HG02870 (cell line): ENCODE data around the gene FCHSD2.
A peak's percentile ranks its signal among the peaks of the same experiment; 100 is the strongest.
"Not testable (repeated sequence)": the region's sequence is repeated elsewhere in the genome, so short reads cannot be mapped to it uniquely, and the experiment has no call there.

Experiments
- ATAC-seq: cut with Tn5 transposase; IDR thresholded peaks from one replicate; pipeline ENCODE4 v1.9.1; 2021; ENCODE audit warnings: mild to moderate bottlenecking, moderate library complexity; ENCODE audit not compliant: unreplicated experiment

Gene FCHSD2

GRCh38 chr11:73072935-73073481 lies 69.1 kb downstream of the FCHSD2 start:
- ATAC-seq: peak; percentile 74

- no peak for ATAC-seq
These were observed 71.5 kb downstream of the FCHSD2 start for GRCh38 chr11:73070653-73071052.

GRCh38 chr11:73061857-73062424 lies 80.2 kb downstream of the FCHSD2 start:
- not testable (repeated sequence) for ATAC-seq

GRCh38 chr11:73061434-73061833 lies 80.7 kb downstream of the FCHSD2 start:
- ATAC-seq: not testable (repeated sequence)

- ATAC-seq: no peak
These were observed 82.2 kb downstream of the FCHSD2 start for GRCh38 chr11:73059915-73060314.

GRCh38 chr11:73058989-73059674 lies 83.0 kb downstream of the FCHSD2 start:
- no peak for ATAC-seq

DNA sequence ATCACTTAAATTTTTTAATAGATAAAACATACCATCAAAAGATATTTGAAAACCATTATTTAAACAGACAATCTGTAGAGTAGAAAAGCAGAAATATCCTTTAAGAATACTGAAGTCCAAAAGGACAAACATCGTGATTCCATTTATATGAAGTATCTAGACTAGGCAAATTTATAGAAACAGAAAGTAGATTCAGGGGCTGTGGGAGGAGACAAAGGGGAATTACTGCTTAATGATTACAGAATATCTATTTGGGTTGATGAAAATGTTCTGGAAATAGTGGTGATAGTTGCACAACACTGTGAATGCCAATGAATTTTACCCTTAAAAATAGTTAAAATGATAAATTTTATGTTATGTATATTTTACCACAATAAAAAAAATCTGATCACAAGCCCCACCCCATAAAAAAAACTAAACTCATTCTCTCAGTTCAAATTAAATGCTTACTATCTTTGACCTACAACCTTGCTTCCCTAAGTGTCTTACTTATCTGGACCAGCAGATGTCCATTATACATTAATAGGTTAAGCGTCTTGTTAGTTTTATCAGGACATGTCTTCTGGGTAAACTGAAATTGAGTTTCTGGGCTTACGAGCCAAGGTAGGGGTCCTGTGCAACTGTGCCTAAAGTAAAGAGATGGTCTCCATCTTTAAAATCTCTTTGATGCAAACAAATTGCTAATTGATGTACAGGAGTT lies 86.3 kb downstream of the FCHSD2 start:
- ATAC-seq: no peak

- ATAC-seq: no peak
These were observed 87.1 kb downstream of the FCHSD2 start for GRCh38 chr11:73055002-73055401.

- no peak for ATAC-seq
These were observed 88.2 kb downstream of the FCHSD2 start for GRCh38 chr11:73053964-73054363.

- no peak for ATAC-seq
These were observed 93.7 kb downstream of the FCHSD2 start for GRCh38 chr11:73048446-73048845.

- ATAC-seq: peak; percentile 67
These were observed 94.2 kb downstream of the FCHSD2 start for GRCh38 chr11:73047773-73048371.

DNA sequence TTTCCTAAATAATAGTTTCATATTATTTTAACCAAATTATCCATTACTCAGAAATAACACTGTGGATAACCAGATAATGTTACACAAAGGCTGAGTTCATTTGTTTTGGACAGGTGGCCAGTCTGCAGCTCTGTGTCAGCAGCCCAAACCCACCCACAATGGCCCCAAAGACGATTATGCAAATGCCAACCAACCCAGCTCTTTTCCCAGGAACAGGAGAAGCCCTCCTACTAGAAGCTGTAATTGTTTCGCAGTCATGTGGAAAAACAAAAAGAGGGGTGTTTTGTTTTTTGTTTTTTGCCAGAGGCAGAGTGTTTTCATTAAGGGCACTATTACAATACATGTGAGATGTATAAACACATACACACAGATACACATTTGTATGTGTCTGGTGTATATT lies 102.1 kb downstream of the FCHSD2 start:
- no peak for ATAC-seq

GRCh38 chr11:73034777-73035176 lies 107.3 kb downstream of the FCHSD2 start:
- ATAC-seq: no peak

- ATAC-seq: no peak
These were observed 107.8 kb downstream of the FCHSD2 start for GRCh38 chr11:73034331-73034730.

GRCh38 chr11:73030130-73030529 lies 112.0 kb downstream of the FCHSD2 start:
- ATAC-seq: no peak

DNA sequence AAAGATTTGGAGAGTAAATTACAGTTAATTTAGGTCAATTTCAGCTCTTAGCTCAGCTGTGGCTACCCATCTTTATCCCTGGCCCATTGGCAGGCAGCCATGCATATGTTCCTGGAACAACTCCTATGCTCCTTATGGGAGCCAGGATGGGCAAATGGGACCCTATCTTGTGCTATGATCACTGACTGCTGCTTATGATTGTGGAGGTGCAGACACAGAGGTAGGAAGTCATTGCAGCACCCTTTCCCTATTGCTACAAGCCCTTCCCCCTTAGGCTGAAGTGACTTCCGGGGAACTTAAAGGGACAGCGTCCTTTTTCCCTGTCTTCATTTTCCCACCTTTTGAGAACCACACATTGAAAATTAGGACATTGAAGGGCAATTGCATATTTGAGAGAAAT lies 112.7 kb downstream of the FCHSD2 start:
- ATAC-seq: no peak

DNA sequence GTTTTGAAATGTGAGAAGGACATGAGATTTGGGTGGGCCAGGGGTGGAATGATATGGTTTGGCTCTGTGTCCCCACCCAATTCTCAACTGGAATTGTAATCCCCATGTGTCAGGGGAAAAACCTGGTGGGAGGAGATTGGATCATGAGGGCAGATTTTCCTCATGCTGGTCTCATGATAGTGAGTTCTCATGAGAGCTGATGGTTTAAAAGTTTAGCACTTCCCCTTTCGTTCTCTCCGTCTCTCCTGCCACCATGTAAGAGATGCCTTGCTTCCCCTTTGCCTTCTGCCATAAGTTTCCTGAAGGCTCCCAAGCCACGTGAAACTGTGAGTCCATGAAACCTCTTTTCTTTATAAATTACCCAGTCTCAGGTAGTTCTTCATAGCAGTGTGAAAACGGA lies 113.5 kb downstream of the FCHSD2 start:
- ATAC-seq: no peak

DNA sequence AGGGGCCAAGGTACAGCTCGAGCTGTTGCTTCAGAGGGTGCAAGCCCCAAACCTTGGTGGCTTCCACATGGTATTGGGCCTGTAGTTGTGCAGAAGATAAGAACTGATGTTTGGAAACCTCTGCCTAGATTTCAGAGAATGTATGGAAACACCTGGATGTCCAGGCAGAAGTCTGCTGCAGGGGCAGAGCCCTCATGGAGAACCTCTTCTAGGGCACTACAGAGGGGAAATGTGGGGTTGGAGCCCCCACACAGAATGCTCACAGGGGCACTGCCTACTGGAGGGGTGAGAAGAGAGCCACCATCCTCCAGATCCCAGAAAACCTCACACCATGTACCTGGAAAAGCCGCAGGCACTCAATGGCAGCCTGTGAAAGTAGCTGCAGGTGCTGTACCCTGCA lies 114.3 kb downstream of the FCHSD2 start:
- ATAC-seq: not testable (repeated sequence)

GRCh38 chr11:73024639-73025038 lies 117.5 kb downstream of the FCHSD2 start:
- no peak for ATAC-seq

DNA sequence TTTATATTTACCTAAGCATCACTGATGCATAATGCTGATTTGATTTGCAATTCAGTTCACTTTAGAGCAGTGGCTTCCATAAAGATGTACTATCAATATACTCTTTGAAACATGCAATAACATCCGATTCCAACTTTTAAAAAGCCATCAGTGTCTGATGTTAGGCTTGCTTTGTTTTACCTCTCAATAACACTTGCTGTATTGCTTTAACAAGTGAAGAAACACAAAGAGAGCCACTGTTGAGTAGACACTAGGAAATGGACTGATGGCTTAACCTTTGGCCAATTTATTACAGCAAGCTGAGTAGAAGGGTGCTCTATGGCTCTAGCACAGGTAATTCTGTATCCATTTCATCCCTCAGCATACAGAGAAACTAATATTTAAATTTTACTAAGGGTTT lies 122.1 kb downstream of the FCHSD2 start:
- no peak for ATAC-seq

- ATAC-seq: no peak
These were observed 122.7 kb downstream of the FCHSD2 start for GRCh38 chr11:73019449-73019848.

DNA sequence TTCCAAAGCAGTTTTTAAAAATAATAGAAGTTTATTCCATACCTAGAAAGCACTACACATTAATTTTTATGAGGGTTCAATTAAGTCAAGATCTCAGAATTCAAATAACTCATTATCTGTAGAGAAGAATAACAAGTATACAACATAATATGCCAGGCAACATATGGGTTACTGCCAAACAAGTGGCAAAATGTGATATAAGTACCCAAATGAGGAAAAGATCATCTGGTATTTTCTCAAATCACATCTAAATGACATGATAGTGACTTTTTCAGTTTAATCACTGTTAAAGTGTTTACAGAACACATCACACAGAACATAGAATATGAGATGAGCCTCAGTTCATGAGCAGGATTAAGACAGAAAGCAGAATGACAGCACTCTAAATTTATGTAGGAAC lies 123.3 kb downstream of the FCHSD2 start:
- ATAC-seq: no peak
